Caco-2 (cell line): Measurements from ENCODE around the gene SAFB2. TPM values are rescaled to one million over a fixed set of nuclear protein-coding genes. Genes with fewer than 3 reads are reported as not detected.

Experiments used
- BruUV-seq: library from RNA; stranded (reverse); fragments of 400-500 nt; replicated peaks from 2 replicates; lab custom pipeline; 2021; lab: Mats Ljungman, UMichigan
- CTCF ChIA-PET: fragments of 300-600 bp; sonication (Branson Sonifier 250); formaldehyde crosslinking; loops from one replicate; lab custom pipeline; 2022; ENCODE audit warnings: antibody characterized with exemption; lab: Charles Lee
- POLR2A ChIA-PET: fragments of 300-600 bp; sonication (Branson Sonifier 250); formaldehyde crosslinking; loops from one replicate; lab custom pipeline; 2022; ENCODE audit warnings: antibody characterized with exemption; lab: Charles Lee
- DNase-seq, 2 experiments: peaks; one replicate each; pipeline versions ENCODE4 v3.0.0 to v3.0.0-alpha.2; 2020 to 2022
- H3K27me3 ChIP-seq: replicated peaks from 2 replicates; pipeline ENCODE4 v1.6.0; 2011; ENCODE audit warnings: low read length; ENCODE audit not compliant: control insufficient read depth, insufficient read depth
- H3K36me3 ChIP-seq: 2 replicates; pipeline ENCODE4 v1.5.1; 2011; ENCODE audit warnings: low read length; ENCODE audit not compliant: control insufficient read depth, insufficient read depth
- H3K4me1 ChIP-seq: fragments of 250-450 bp; sonication (Bioruptor Pico); 2 replicates; pipeline ENCODE4 v1.5.1; 2020; ENCODE audit warnings: mild to moderate bottlenecking
- H3K4me3 ChIP-seq: 2 replicates; pipeline ENCODE4 v1.5.1; 2011; ENCODE audit warnings: low read depth, mild to moderate bottlenecking, control low read depth, low read length
- H3K9me3 ChIP-seq: fragments of 250-450 bp; sonication (Bioruptor Pico); 2 replicates; pipeline ENCODE4 v1.5.1; 2020; ENCODE audit warnings: mild to moderate bottlenecking, moderate library complexity
- H3K27ac Mint-ChIP-seq: one replicate; pipeline ENCODE4 v1.8.0; 2022; ENCODE audit warnings: mixed read lengths; ENCODE audit not compliant: unreplicated experiment
- H3K27me3 Mint-ChIP-seq: one replicate; pipeline ENCODE4 v1.8.0; 2022; ENCODE audit warnings: mixed read lengths; ENCODE audit not compliant: insufficient read depth, unreplicated experiment
- H3K36me3 Mint-ChIP-seq: one replicate; pipeline ENCODE4 v1.8.0; 2022; ENCODE audit warnings: mild to moderate bottlenecking, mixed read lengths; ENCODE audit not compliant: insufficient read depth, unreplicated experiment
- H3K4me1 Mint-ChIP-seq: one replicate; pipeline ENCODE4 v1.8.0; 2022; ENCODE audit warnings: low read depth, mixed read lengths; ENCODE audit not compliant: unreplicated experiment
- H3K4me3 Mint-ChIP-seq: one replicate; pipeline ENCODE4 v1.8.0; 2022; ENCODE audit warnings: mild to moderate bottlenecking, moderate library complexity, mixed read lengths; ENCODE audit not compliant: unreplicated experiment
- H3K9me3 Mint-ChIP-seq: one replicate; pipeline ENCODE4 v1.8.0; 2022; ENCODE audit warnings: mixed read lengths; ENCODE audit not compliant: unreplicated experiment
- CTCF ChIP-seq, 2 experiments: fragments of 200-600 bp in 1 of 2; IDR thresholded peaks; 1 replicate in 1 of 2; 2 replicates in 1 of 2; pipeline versions ENCODE4 v1.5.1 to v1.8.0; 2011 to 2022; ENCODE audit warnings: antibody characterized with exemption in 1 of 2, control low read depth in 1 of 2, inconsistent platforms in 1 of 2, low read depth in 1 of 2, low read length in 1 of 2, mild to moderate bottlenecking in 1 of 2, moderate library complexity in 1 of 2; ENCODE audit not compliant: insufficient read depth in 1 of 2, severe bottlenecking in 1 of 2, unreplicated experiment in 1 of 2
- intact Hi-C: fragments of 100-400 bp; cut with micrococcal nuclease; formaldehyde crosslinking; loops from one replicate; pipeline ENCODE4 v1.10.0; 2022; ENCODE audit not compliant: unreplicated experiment
- total RNA-seq: library from RNA; stranded (reverse); gene quantifications from 2 replicates; pipeline ENCODE4 v1.2.3, GENCODE V29; 2022

The SAFB2 gene
- total RNA-seq, 1 experiment from 2014 or later, result 81.3 TPM

GRCh38 chr19:5541456-5541855, 81.1 kb downstream of the SAFB2 start:
- Mint-ChIP-seq H3K4me1 (no peaks in the 10 kb centered on the region), H3K4me3 (no peak overlapping the region), H3K36me3 (no peaks in the 10 kb centered on the region), H3K27me3 (no peaks in the 10 kb centered on the region), H3K27ac (no peak overlapping the region), H3K9me3 (no peaks in the 10 kb centered on the region)
- CTCF ChIA-PET, result no interaction called here
- intact Hi-C loops, result no loop called here
- Histone ChIP-seq H3K27me3 (no peaks in the 10 kb centered on the region), H3K4me3 (no peak overlapping the region), H3K4me1 (no peaks in the 10 kb centered on the region), H3K36me3 (no peaks in the 10 kb centered on the region), H3K9me3 (no peaks in the 10 kb centered on the region)
- BruUV-seq, result no TSS peak
- POLR2A ChIA-PET, result no interaction called here
- DNase-seq, result no peak
- no peak for TF ChIP-seq CTCF (IDR thresholded peaks at IDR 0.05; ENCODE audit: insufficient read depth in 1 of 2, low read depth in 1 of 2, low read length in 1 of 2, severe bottlenecking in 1 of 2, unreplicated experiment in 1 of 2)

GRCh38 chr19:5540208-5540607, 82.4 kb downstream of the SAFB2 start:
- no TSS peak for BruUV-seq
- H3K4me3 ChIP-seq, result no peak overlapping the region
- H3K4me1 ChIP-seq, result no peaks in the 10 kb centered on the region
- Mint-ChIP-seq H3K36me3 (no peaks in the 10 kb centered on the region), H3K27ac (no peak overlapping the region), H3K27me3 (no peaks in the 10 kb centered on the region), H3K4me3 (no peak overlapping the region), H3K4me1 (no peaks in the 10 kb centered on the region), H3K9me3 (peaks cover 8% of the 10 kb centered on the region)
- H3K27me3 ChIP-seq, result no peaks in the 10 kb centered on the region
- no peak for DNase-seq
- intact Hi-C loops, result no loop called here
- TF ChIP-seq CTCF (IDR thresholded peaks at IDR 0.05; ENCODE audit: insufficient read depth in 1 of 2, low read depth in 1 of 2, low read length in 1 of 2, severe bottlenecking in 1 of 2, unreplicated experiment in 1 of 2), result no peak
- CTCF ChIA-PET, result no interaction called here
- peaks cover 3% of the 10 kb centered on the region for H3K9me3 ChIP-seq
- POLR2A ChIA-PET, result no interaction called here
- no peaks in the 10 kb centered on the region for H3K36me3 ChIP-seq

- Mint-ChIP-seq H3K4me3 (no peak overlapping the region), H3K9me3 (peaks cover 24% of the 10 kb centered on the region), H3K4me1 (no peaks in the 10 kb centered on the region), H3K36me3 (no peaks in the 10 kb centered on the region), H3K27me3 (no peaks in the 10 kb centered on the region), H3K27ac (no peak overlapping the region)
- Histone ChIP-seq H3K9me3 (peaks cover 13% of the 10 kb centered on the region), H3K36me3 (no peaks in the 10 kb centered on the region), H3K4me1 (no peaks in the 10 kb centered on the region), H3K4me3 (no peak overlapping the region), H3K27me3 (no peaks in the 10 kb centered on the region)
- CTCF ChIA-PET, result no interaction called here
- intact Hi-C loops, result no loop called here
- no TSS peak for BruUV-seq
- TF ChIP-seq CTCF (IDR thresholded peaks at IDR 0.05; ENCODE audit: insufficient read depth in 1 of 2, low read depth in 1 of 2, low read length in 1 of 2, severe bottlenecking in 1 of 2, unreplicated experiment in 1 of 2), result no peak
- DNase-seq, result no peak
- POLR2A ChIA-PET, result no interaction called here
Observed at GRCh38 chr19:5537870-5538269, 84.7 kb downstream of the SAFB2 start.

Other genes with a start within 250 kb of the SAFB2 start
- gene ZNRF4, start 167.4 kb downstream of the SAFB2 start, total RNA-seq, result not detected in 2 replicates
- gene TINCR, start 54.8 kb downstream of the SAFB2 start, total RNA-seq, result 3.8 and 4.1 TPM in 2 replicates
- gene SAFB, start 307 bp upstream of the SAFB2 start, total RNA-seq, result 120 and 132 TPM in 2 replicates
- 43.1 and 44.0 TPM in 2 replicates for gene MICOS13, start 57.7 kb upstream of the SAFB2 start, total RNA-seq
- 2.4 and 3.1 TPM in 2 replicates for gene HSD11B1L, start 58.3 kb upstream of the SAFB2 start, total RNA-seq
- gene RPL36, start 67.5 kb upstream of the SAFB2 start, total RNA-seq, result 951 and 1,003 TPM in 2 replicates
- 174 and 208 TPM in 2 replicates for gene LONP1, start 97.4 kb upstream of the SAFB2 start, total RNA-seq
- not detected in 2 replicates for gene CATSPERD, start 97.9 kb upstream of the SAFB2 start, total RNA-seq
- gene PRR22, start 162.0 kb upstream of the SAFB2 start, total RNA-seq, result 7.1 TPM in 2 replicates
- 73.3 and 75.4 TPM in 2 replicates for gene DUS3L, start 168.4 kb upstream of the SAFB2 start, total RNA-seq
- 2.6 and 3.9 TPM in 2 replicates for gene NRTN, start 182.3 kb upstream of the SAFB2 start, total RNA-seq
- not detected in 2 replicates for gene FUT6, start 216.9 kb upstream of the SAFB2 start, total RNA-seq
- 0.26 and 0.34 TPM in 2 replicates for gene FUT3, start 228.7 kb upstream of the SAFB2 start, total RNA-seq
- not detected in 2 replicates for gene FUT5, start 247.8 kb upstream of the SAFB2 start, total RNA-seq